Adipocyte (in vitro differentiated cells): ENCODE results near the gene NPIPB2.
A peak's percentile ranks its signal among the peaks of the same experiment; 100 is the strongest.
"Not testable (repeated sequence)": the region's sequence is repeated elsewhere in the genome, so short reads cannot be mapped to it uniquely, and the experiment has no call there.

Experiments used
- DNase-seq: peaks from one replicate; pipeline ENCODE4 v3.0.0-alpha.2; 2015; ENCODE audit warnings: low read depth
- H3K27me3 ChIP-seq: replicated peaks from 2 replicates; pipeline ENCODE4 v1.7.0; 2013; ENCODE audit warnings: mild to moderate bottlenecking, low read length, moderate library complexity; ENCODE audit not compliant: control insufficient read depth, insufficient read depth
- H3K36me3 ChIP-seq: 2 replicates; pipeline ENCODE4 v1.7.0; 2013; ENCODE audit warnings: low read length, mild to moderate bottlenecking, moderate library complexity; ENCODE audit not compliant: control insufficient read depth, insufficient read depth, severe bottlenecking
- H3K4me1 ChIP-seq: 2 replicates; pipeline ENCODE4 v1.7.0; 2013; ENCODE audit warnings: mild to moderate bottlenecking, low read length, moderate library complexity; ENCODE audit not compliant: control insufficient read depth, insufficient read depth
- H3K4me3 ChIP-seq: 2 replicates; pipeline ENCODE4 v1.7.0; 2013; ENCODE audit warnings: mild to moderate bottlenecking, low read length, moderate library complexity
- H3K9ac ChIP-seq: 2 replicates; pipeline ENCODE4 v1.7.0; 2013; ENCODE audit warnings: mild to moderate bottlenecking, low read length, moderate library complexity
- H3K9me3 ChIP-seq: 2 replicates; pipeline ENCODE4 v1.7.0; 2013; ENCODE audit warnings: mild to moderate bottlenecking, low read length, moderate library complexity; ENCODE audit not compliant: control insufficient read depth

Gene NPIPB2

DNA sequence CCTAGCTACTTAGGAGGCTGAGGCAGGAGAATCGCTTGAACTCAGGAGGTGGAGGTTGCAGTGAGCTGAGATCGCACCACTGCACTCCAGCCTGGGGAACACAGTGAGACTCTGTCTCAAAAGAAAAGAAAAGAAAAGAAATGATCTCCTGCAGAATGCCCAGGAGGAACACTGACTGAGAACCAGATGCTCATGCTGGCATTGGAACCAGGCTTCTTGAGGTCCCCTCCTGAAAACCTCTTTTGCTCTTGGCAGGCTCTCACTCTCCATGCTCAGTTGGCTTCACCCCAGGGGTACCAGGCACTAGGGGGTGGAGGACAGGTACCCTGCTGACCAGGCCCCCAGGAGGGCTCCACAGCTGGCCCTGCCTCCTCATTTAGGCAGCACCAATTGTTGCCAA, 14.7 kb upstream of the NPIPB2 start:
- no peak for DNase-seq
- H3K4me1 ChIP-seq: peaks cover 28% of the 10 kb centered on the region
- H3K9me3 ChIP-seq: no peaks in the 10 kb centered on the region

DNA sequence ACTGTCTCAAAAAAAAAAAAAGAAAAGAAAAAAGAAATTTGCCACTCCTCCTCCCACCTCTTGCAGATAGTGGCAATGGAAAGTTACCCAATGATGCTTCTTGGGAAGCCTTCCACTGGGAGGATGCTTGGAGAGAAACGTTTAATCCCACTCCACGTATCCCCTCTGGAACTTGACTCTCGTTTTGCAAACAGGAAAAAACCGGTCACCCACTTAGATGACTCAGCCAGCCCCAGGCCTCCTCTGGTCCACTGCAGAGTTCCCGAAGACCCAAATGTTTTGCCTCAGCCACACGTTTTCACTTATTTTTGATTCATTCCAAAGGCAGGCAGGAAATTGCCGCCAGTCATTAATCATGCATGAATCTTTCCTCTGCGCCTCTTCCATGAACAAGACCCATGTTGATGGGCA, 13.9 kb upstream of the NPIPB2 start:
- Histone ChIP-seq H3K4me1 (peaks cover 28% of the 10 kb centered on the region), H3K9ac (peak overlapping the region; percentile 45), H3K4me3 (peak overlapping the region; percentile 25), H3K27me3 (no peaks in the 10 kb centered on the region), H3K36me3 (no peaks in the 10 kb centered on the region), H3K9me3 (no peaks in the 10 kb centered on the region)
- DNase-seq: peak; percentile 96

More for the DNA sequence above, 14.7 kb upstream of the NPIPB2 start:
- Histone ChIP-seq H3K36me3 (no peaks in the 10 kb centered on the region), H3K9ac (no peak overlapping the region), H3K4me3 (no peak overlapping the region), H3K27me3 (no peaks in the 10 kb centered on the region)

DNA sequence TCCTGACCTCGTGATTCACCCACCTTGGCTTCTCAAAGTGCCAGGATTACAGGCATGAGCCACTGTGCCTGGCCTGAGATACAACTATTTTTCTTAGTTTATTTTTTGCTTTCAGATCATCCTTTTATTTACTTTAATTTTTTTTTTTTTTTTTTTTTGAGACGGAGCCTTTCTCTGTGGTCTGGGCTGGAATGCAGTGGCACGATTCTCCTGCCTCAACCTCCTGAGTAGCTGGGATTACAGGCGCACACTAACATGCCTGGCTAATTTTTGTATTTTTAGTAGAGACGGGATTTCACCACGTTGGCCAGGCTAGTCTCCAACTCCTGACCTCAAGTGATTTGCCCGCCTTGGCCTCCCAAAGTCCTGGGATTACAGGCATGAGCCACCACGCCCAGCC, 11.7 kb upstream of the NPIPB2 start:
- not testable (repeated sequence) for H3K36me3 ChIP-seq, H3K9me3 ChIP-seq, H3K4me3 ChIP-seq, H3K9ac ChIP-seq, H3K27me3 ChIP-seq
- peak; percentile 8 for DNase-seq
- peaks cover 28% of the 10 kb centered on the region for H3K4me1 ChIP-seq

- no peak overlapping the region for H3K4me3 ChIP-seq
- H3K36me3 ChIP-seq: no peaks in the 10 kb centered on the region
- no peak overlapping the region for H3K9ac ChIP-seq
- peaks cover 5% of the 10 kb centered on the region for H3K4me1 ChIP-seq
- peak; percentile 6 for DNase-seq
- no peaks in the 10 kb centered on the region for H3K9me3 ChIP-seq
- no peaks in the 10 kb centered on the region for H3K27me3 ChIP-seq
Observed at GRCh38 chr16:11950388-11950787, 8.5 kb upstream of the NPIPB2 start.

DNA sequence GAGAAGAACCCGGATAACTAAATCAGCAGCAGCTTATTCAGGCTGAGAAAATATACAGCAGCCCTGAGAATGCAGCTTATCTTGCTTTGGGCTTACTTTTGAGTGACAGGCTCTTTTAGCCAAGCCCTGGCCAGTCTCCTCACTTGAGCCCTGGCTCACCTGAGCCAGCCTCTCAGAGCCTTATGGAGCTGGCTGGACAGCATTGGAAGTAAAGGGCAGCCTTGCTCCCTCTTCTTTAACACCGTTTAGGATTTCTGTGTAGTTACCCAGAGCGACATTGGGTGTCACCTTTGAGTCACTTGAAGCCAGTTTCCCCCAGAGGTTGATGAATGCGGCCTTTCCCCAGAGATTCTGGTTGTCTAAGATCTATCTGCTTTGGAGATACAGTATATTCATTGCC, 7.7 kb upstream of the NPIPB2 start:
- DNase-seq: peak; percentile 67
- no peaks in the 10 kb centered on the region for H3K9me3 ChIP-seq
- H3K27me3 ChIP-seq: no peaks in the 10 kb centered on the region
- H3K4me1 ChIP-seq: peaks cover 5% of the 10 kb centered on the region
- no peak overlapping the region for H3K9ac ChIP-seq
- no peak overlapping the region for H3K4me3 ChIP-seq
- no peaks in the 10 kb centered on the region for H3K36me3 ChIP-seq

DNA sequence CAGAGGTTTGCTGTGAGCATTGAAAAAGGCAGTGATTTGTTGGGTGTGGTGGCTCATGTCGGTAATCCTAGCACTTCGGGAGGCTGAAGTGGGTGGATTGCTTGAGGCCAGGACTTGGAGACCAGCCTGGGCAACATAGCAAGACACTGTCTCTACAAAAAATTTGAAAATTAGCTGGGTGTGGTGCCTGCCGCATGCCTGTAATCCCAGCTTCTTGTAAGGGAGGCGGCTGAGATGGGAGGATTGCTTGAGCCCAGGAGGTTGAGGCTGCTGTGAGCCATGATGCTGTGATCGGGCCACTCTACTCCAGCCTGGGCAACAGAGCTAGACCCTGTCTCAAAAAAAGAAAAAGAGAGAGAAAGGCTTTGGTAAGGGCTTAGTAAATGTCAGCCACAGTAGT, 7.0 kb upstream of the NPIPB2 start:
- H3K4me3 ChIP-seq: no peak overlapping the region
- no peaks in the 10 kb centered on the region for H3K27me3 ChIP-seq
- H3K36me3 ChIP-seq: no peaks in the 10 kb centered on the region
- H3K4me1 ChIP-seq: peaks cover 5% of the 10 kb centered on the region
- H3K9me3 ChIP-seq: no peaks in the 10 kb centered on the region
- no peak overlapping the region for H3K9ac ChIP-seq
- DNase-seq: no peak

GRCh38 chr16:11946433-11946832, 4.6 kb upstream of the NPIPB2 start:
- no peak for DNase-seq
- peaks cover 5% of the 10 kb centered on the region for H3K4me1 ChIP-seq
- H3K36me3 ChIP-seq: no peaks in the 10 kb centered on the region
- no peak overlapping the region for H3K4me3 ChIP-seq
- no peak overlapping the region for H3K9ac ChIP-seq
- no peaks in the 10 kb centered on the region for H3K27me3 ChIP-seq
- no peaks in the 10 kb centered on the region for H3K9me3 ChIP-seq

DNA sequence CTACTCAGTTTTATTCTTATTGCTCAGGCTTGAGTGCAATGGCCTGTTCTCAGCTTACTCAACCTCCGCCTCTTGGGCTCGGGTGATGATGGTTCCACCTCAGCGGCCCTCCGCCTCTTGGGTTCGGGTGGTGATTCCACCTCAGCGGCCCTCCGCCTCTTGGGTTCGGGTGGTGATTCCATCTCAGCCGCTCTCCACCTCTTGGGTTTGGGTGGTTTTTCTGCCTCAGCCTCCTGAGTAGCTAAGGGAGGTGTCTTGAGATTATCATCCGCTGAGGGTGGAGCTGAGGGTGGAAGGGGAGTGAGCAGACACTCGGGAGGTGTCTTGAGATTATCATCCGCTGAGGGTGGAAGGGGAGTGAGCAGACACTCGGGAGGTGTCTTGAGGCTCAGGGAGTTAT, 14.5 kb downstream of the NPIPB2 start:
- H3K9ac ChIP-seq, H3K36me3 ChIP-seq, H3K4me3 ChIP-seq, H3K9me3 ChIP-seq, H3K27me3 ChIP-seq, DNase-seq, H3K4me1 ChIP-seq: not testable (repeated sequence)

GRCh38 chr16:11924046-11924445, 17.8 kb downstream of the NPIPB2 start:
- not testable (repeated sequence) for H3K27me3 ChIP-seq, H3K36me3 ChIP-seq, H3K9me3 ChIP-seq, DNase-seq, H3K9ac ChIP-seq, H3K4me3 ChIP-seq, H3K4me1 ChIP-seq

DNA sequence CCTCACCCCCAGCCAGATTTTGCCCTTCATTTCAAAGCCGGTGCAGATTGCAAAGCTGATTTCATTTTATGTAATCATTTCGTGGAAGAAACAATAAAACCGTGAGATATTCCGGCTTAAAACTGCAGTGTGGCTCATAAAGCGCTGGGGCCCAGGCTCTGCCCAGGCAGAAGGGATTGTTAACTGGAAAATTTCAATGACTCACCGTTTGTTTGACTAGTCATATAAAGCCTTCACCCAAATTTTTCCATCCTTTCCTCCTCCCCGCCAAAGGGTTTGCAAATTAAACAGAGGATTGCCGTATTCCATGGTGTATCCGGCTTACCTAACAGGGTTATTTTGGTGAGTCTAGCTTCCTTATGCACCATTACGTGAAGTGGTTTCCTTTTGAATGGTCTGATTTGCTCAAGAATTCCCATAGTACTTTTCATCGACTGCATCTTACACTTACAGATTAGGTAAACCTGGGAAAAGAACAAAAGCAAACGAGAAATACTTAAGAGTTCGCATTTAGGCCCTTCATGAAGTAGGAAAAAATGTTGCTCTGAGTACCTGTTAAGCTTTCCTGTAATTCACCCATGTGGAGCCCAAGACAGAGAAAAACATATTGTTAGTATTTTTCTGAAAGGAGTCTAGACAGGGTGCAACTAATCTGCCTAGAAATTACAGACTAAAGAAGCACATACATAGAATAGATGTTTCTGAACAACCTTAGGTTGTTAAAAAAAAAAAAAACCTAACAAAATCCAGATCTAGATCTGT, 25.1 kb downstream of the NPIPB2 start:
- no peaks in the 10 kb centered on the region for H3K36me3 ChIP-seq
- H3K4me1 ChIP-seq: peaks cover 30% of the 10 kb centered on the region
- peak; percentile 60 for DNase-seq
- H3K9me3 ChIP-seq: no peaks in the 10 kb centered on the region
- no peaks in the 10 kb centered on the region for H3K27me3 ChIP-seq
- H3K9ac ChIP-seq: peak overlapping the region; percentile 92
- peak overlapping the region; percentile 84 for H3K4me3 ChIP-seq

GRCh38 chr16:11915644-11916523, 26.0 kb downstream of the NPIPB2 start, which contains the start of gene GSPT1:
TSS of gene GSPT1 (minus strand) at chr16:11915956. CDS start at chr16:11915720, 236 bp downstream.
- peak within 1 kb of the TSS; percentile 95 for H3K9ac ChIP-seq
- peak; percentile 99 for DNase-seq
- H3K36me3 ChIP-seq: no peaks in the 10 kb centered on the region
- no peaks in the 10 kb centered on the region for H3K9me3 ChIP-seq
- H3K4me1 ChIP-seq: peaks cover 34% of the 10 kb centered on the region
- peak within 1 kb of the TSS; percentile 84 for H3K4me3 ChIP-seq
- no peaks in the 10 kb centered on the region for H3K27me3 ChIP-seq
